GM19193 (cell line): ENCODE data around the gene LHX2.

Experiments
- POLR2A ChIP-seq: IDR thresholded peaks from 4 replicates; pipeline ENCODE4 v1.6.1; 2011; ENCODE audit not compliant: insufficient read depth, insufficient read length; ENCODE audit errors: extremely low read depth

The LHX2 gene

GRCh38 chr9:124006448-124007361 is 4.9 kb upstream of the LHX2 start:
- no peak for TF ChIP-seq POLR2A

GRCh38 chr9:124007565-124008302 is 3.8 kb upstream of the LHX2 start:
- TF ChIP-seq POLR2A: no peak

GRCh38 chr9:124008303-124008693 is 3.3 kb upstream of the LHX2 start:
- TF ChIP-seq POLR2A: no peak

GRCh38 chr9:124008694-124009530 is 2.7 kb upstream of the LHX2 start:
- TF ChIP-seq POLR2A: no peak

- TF ChIP-seq POLR2A: no peak
Observed at GRCh38 chr9:124009531-124010217, 1.9 kb upstream of the LHX2 start.

GRCh38 chr9:124010303-124010664 is 1.3 kb upstream of the LHX2 start:
- no peak for TF ChIP-seq POLR2A

GRCh38 chr9:124010665-124011321 is 775 bp upstream of the LHX2 start:
- no peak for TF ChIP-seq POLR2A

GRCh38 chr9:124012368-124013301 is 1.1 kb downstream of the LHX2 start:
- no peak for TF ChIP-seq POLR2A

- TF ChIP-seq POLR2A: no peak
Observed at GRCh38 chr9:124013309-124014210, 2.0 kb downstream of the LHX2 start.

GRCh38 chr9:124014211-124014955 is 2.8 kb downstream of the LHX2 start:
- TF ChIP-seq POLR2A: no peak

GRCh38 chr9:124014956-124015660 is 3.5 kb downstream of the LHX2 start:
- no peak for TF ChIP-seq POLR2A

- TF ChIP-seq POLR2A: no peak
Observed at GRCh38 chr9:124015661-124016131, 4.1 kb downstream of the LHX2 start.
